Measurements from ENCODE around the gene PBX3. TPM values are rescaled to one million over a fixed set of nuclear protein-coding genes. Genes with fewer than 3 reads are reported as not detected.

The PBX3 gene
- total RNA-seq, 5 donors from 2014 or later (not counting 1 experiment from before 2014, with no cell fraction given), result 12.3 to 30.6 (median 19.0) TPM

DNA sequence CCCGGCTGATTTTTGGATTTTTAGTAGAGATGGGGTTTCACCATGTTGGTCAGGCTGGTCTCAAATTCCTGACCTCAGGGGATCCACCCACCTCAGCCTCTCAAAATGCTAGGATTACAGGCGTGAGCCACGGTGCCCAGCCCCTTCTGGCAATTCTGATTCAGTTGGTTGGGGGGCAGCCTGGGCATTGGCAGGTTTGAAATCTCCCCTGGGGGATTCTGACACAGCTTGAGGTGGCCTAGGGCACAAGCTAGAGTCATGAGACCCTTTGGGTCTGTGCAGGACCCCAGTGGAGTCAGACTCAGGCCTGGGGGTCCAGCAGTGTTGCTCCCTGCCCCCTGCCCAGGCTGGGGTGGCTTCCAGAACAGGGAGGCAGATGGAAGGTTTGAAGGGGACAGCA lies 239.8 kb downstream of the PBX3 start:
- no peak overlapping the region for H3K4me3 ChIP-seq (ENCODE audit: control insufficient read depth in 1 of 2, extremely low read depth in 1 of 2, low read length in 1 of 2)
- no peaks in the 10 kb centered on the region for H3K4me1 ChIP-seq (ENCODE audit: control insufficient read depth in 1 of 2, extremely low read depth in 1 of 2, insufficient read depth in 2 of 2, low read length in 2 of 2)
- H3K36me3 ChIP-seq (ENCODE audit: control insufficient read depth in 2 of 2, extremely low read depth in 1 of 2, insufficient read depth in 1 of 2, low read length in 1 of 2), result no peaks in the 10 kb centered on the region
- Mint-ChIP-seq H3K9me3 (peaks cover 0 to 5% (median 0%) of the 10 kb centered on the region in 3 donors), H3K27me3 (peaks cover 10 to 15% of the 10 kb centered on the region in 2 donors), H3K4me3 (no peak overlapping the region), H3K4me1 (no peaks in the 10 kb centered on the region), H3K36me3 (no peaks in the 10 kb centered on the region), H3K27ac (no peak overlapping the region)
- DNase-seq (peak in 2 of 35 experiments; percentile 11 to 12), ATAC-seq (replicated peaks in 1 of 4) (no peak)
- no peak overlapping the region for H3K27ac ChIP-seq (ENCODE audit: low read length)
- H3K27me3 ChIP-seq (replicated peaks in 1 of 2; ENCODE audit: control insufficient read depth in 2 of 2, extremely low read depth in 1 of 2, insufficient read depth in 2 of 2, low read length in 1 of 2), result peaks cover 0 to 20% of the 10 kb centered on the region in 2 experiments
- ChIA-PET POLR2A (no interaction called here), CTCF (no interaction called here)
- H3K9me3 ChIP-seq, result no peaks in the 10 kb centered on the region
- 83% methylated on average over 1 of the region's 3 CpGs for WGBS (ENCODE audit: insufficient coverage)

GRCh38 chr9:125987420-125987819 lies 240.2 kb downstream of the PBX3 start:
- H3K27ac ChIP-seq (ENCODE audit: low read length), result no peak overlapping the region
- H3K27ac Mint-ChIP-seq, result no peak overlapping the region
- DNase-seq (peak in 1 of 35 experiments; percentile 22), ATAC-seq (replicated peaks in 1 of 4) (no peak)
- H3K27me3 Mint-ChIP-seq, result peaks cover 10% of the 10 kb centered on the region in 2 donors
- H3K4me1 ChIP-seq (ENCODE audit: control insufficient read depth in 1 of 2, extremely low read depth in 1 of 2, insufficient read depth in 2 of 2, low read length in 2 of 2), result no peaks in the 10 kb centered on the region
- H3K4me3 ChIP-seq (ENCODE audit: control insufficient read depth in 1 of 2, extremely low read depth in 1 of 2, low read length in 1 of 2), result no peak overlapping the region
- H3K4me3 Mint-ChIP-seq, result no peak overlapping the region
- CTCF ChIA-PET, result no interaction called here
- peaks cover 0 to 20% of the 10 kb centered on the region in 2 experiments for H3K27me3 ChIP-seq (replicated peaks in 1 of 2; ENCODE audit: control insufficient read depth in 2 of 2, extremely low read depth in 1 of 2, insufficient read depth in 2 of 2, low read length in 1 of 2)
- 76% methylated on average over 3 of the region's 5 CpGs for WGBS (ENCODE audit: insufficient coverage)
- POLR2A ChIA-PET, result no interaction called here
- peaks cover 0 to 5% (median 0%) of the 10 kb centered on the region in 3 donors for H3K9me3 Mint-ChIP-seq
- H3K9me3 ChIP-seq, result no peaks in the 10 kb centered on the region
- H3K36me3 ChIP-seq (ENCODE audit: control insufficient read depth in 2 of 2, extremely low read depth in 1 of 2, insufficient read depth in 1 of 2, low read length in 1 of 2), result no peaks in the 10 kb centered on the region
- no peaks in the 10 kb centered on the region for H3K4me1 Mint-ChIP-seq
- H3K36me3 Mint-ChIP-seq, result no peaks in the 10 kb centered on the region

GRCh38 chr9:125988479-125989050 lies 241.4 kb downstream of the PBX3 start:
- H3K27me3 ChIP-seq (replicated peaks in 1 of 2; ENCODE audit: control insufficient read depth in 2 of 2, extremely low read depth in 1 of 2, insufficient read depth in 2 of 2, low read length in 1 of 2), result peaks cover 0 to 11% of the 10 kb centered on the region in 2 experiments
- no peaks in the 10 kb centered on the region for H3K9me3 ChIP-seq
- ChIA-PET POLR2A (no interaction called here), CTCF (no interaction called here)
- no peaks in the 10 kb centered on the region for H3K36me3 ChIP-seq (ENCODE audit: control insufficient read depth in 2 of 2, extremely low read depth in 1 of 2, insufficient read depth in 1 of 2, low read length in 1 of 2)
- no peaks in the 10 kb centered on the region for H3K4me1 ChIP-seq (ENCODE audit: control insufficient read depth in 1 of 2, extremely low read depth in 1 of 2, insufficient read depth in 2 of 2, low read length in 2 of 2)
- DNase-seq (peak in 1 of 35 experiments; percentile 13), ATAC-seq (replicated peaks in 1 of 4) (no peak)
- no peak overlapping the region for H3K4me3 ChIP-seq (ENCODE audit: control insufficient read depth in 1 of 2, extremely low read depth in 1 of 2, low read length in 1 of 2)
- H3K27me3 Mint-ChIP-seq, result peaks cover 5 to 6% of the 10 kb centered on the region in 2 donors
- H3K27ac ChIP-seq (ENCODE audit: low read length), result no peak overlapping the region
- H3K4me1 Mint-ChIP-seq, result no peaks in the 10 kb centered on the region
- peaks cover 0 to 5% (median 0%) of the 10 kb centered on the region in 3 donors for H3K9me3 Mint-ChIP-seq
- WGBS (ENCODE audit: insufficient coverage), result 92% methylated on average over 8 of the region's 9 CpGs
- H3K36me3 Mint-ChIP-seq, result no peaks in the 10 kb centered on the region
- H3K4me3 Mint-ChIP-seq, result no peak overlapping the region
- no peak overlapping the region for H3K27ac Mint-ChIP-seq

- Histone ChIP-seq H3K36me3 (ENCODE audit: control insufficient read depth in 2 of 2, extremely low read depth in 1 of 2, insufficient read depth in 1 of 2, low read length in 1 of 2) (no peaks in the 10 kb centered on the region), H3K4me1 (ENCODE audit: control insufficient read depth in 1 of 2, extremely low read depth in 1 of 2, insufficient read depth in 2 of 2, low read length in 2 of 2) (no peaks in the 10 kb centered on the region), H3K4me3 (ENCODE audit: control insufficient read depth in 1 of 2, extremely low read depth in 1 of 2, low read length in 1 of 2) (no peak overlapping the region), H3K27me3 (replicated peaks in 1 of 2; ENCODE audit: control insufficient read depth in 2 of 2, extremely low read depth in 1 of 2, insufficient read depth in 2 of 2, low read length in 1 of 2) (peaks cover 0 to 9% of the 10 kb centered on the region in 2 experiments), H3K27ac (ENCODE audit: low read length) (no peak overlapping the region), H3K9me3 (no peaks in the 10 kb centered on the region)
- CTCF ChIA-PET, result no interaction called here
- ATAC-seq (replicated peaks in 1 of 4) (no peak), DNase-seq (peak in 1 of 35 experiments; percentile 10)
- Mint-ChIP-seq H3K27ac (no peak overlapping the region), H3K36me3 (no peaks in the 10 kb centered on the region), H3K9me3 (peaks cover 0 to 5% (median 0%) of the 10 kb centered on the region in 3 donors), H3K27me3 (peaks cover 0 to 3% of the 10 kb centered on the region in 2 donors), H3K4me3 (no peak overlapping the region), H3K4me1 (no peaks in the 10 kb centered on the region)
- WGBS (ENCODE audit: insufficient coverage), result 84% methylated on average over 7 of the region's 8 CpGs
- POLR2A ChIA-PET, result no interaction called here
Measured at GRCh38 chr9:125989090-125989501, 241.9 kb downstream of the PBX3 start.

- Mint-ChIP-seq H3K27me3 (peaks cover 0 to 3% of the 10 kb centered on the region in 2 donors), H3K36me3 (no peaks in the 10 kb centered on the region), H3K9me3 (peaks cover 0 to 5% (median 0%) of the 10 kb centered on the region in 3 donors), H3K4me3 (no peak overlapping the region), H3K4me1 (no peaks in the 10 kb centered on the region), H3K27ac (no peak overlapping the region)
- H3K36me3 ChIP-seq (ENCODE audit: control insufficient read depth in 2 of 2, extremely low read depth in 1 of 2, insufficient read depth in 1 of 2, low read length in 1 of 2), result no peaks in the 10 kb centered on the region
- no peak overlapping the region for H3K27ac ChIP-seq (ENCODE audit: low read length)
- 92% methylated on average over 7 of the region's 12 CpGs for WGBS (ENCODE audit: insufficient coverage)
- H3K4me1 ChIP-seq (ENCODE audit: control insufficient read depth in 1 of 2, extremely low read depth in 1 of 2, insufficient read depth in 2 of 2, low read length in 2 of 2), result no peaks in the 10 kb centered on the region
- H3K9me3 ChIP-seq, result no peaks in the 10 kb centered on the region
- no peak overlapping the region for H3K4me3 ChIP-seq (ENCODE audit: control insufficient read depth in 1 of 2, extremely low read depth in 1 of 2, low read length in 1 of 2)
- no peak for ATAC-seq (replicated peaks in 1 of 4)
- peaks cover 0 to 5% of the 10 kb centered on the region in 2 experiments for H3K27me3 ChIP-seq (replicated peaks in 1 of 2; ENCODE audit: control insufficient read depth in 2 of 2, extremely low read depth in 1 of 2, insufficient read depth in 2 of 2, low read length in 1 of 2)
- ChIA-PET POLR2A (no interaction called here), CTCF (no interaction called here)
- peak in 1 of 35 experiments; percentile 15 for DNase-seq
Measured at GRCh38 chr9:125989524-125990180, 242.5 kb downstream of the PBX3 start.

GRCh38 chr9:125990186-125990792 lies 243.1 kb downstream of the PBX3 start:
- H3K9me3 ChIP-seq, result no peaks in the 10 kb centered on the region
- ATAC-seq (replicated peaks in 1 of 4), result no peak
- no peak overlapping the region for H3K4me3 ChIP-seq (ENCODE audit: control insufficient read depth in 1 of 2, extremely low read depth in 1 of 2, low read length in 1 of 2)
- H3K4me1 ChIP-seq (ENCODE audit: control insufficient read depth in 1 of 2, extremely low read depth in 1 of 2, insufficient read depth in 2 of 2, low read length in 2 of 2), result no peaks in the 10 kb centered on the region
- 89% methylated on average over 15 of the region's 16 CpGs for WGBS (ENCODE audit: insufficient coverage)
- Mint-ChIP-seq H3K36me3 (no peaks in the 10 kb centered on the region), H3K9me3 (peaks cover 0 to under 1% (median 0%) of the 10 kb centered on the region in 3 donors), H3K27me3 (peaks cover 0 to 3% of the 10 kb centered on the region in 2 donors), H3K4me3 (no peak overlapping the region), H3K4me1 (no peaks in the 10 kb centered on the region), H3K27ac (no peak overlapping the region)
- CTCF ChIA-PET, result no interaction called here
- H3K27me3 ChIP-seq (replicated peaks in 1 of 2; ENCODE audit: control insufficient read depth in 2 of 2, extremely low read depth in 1 of 2, insufficient read depth in 2 of 2, low read length in 1 of 2), result peaks cover 0 to 10% of the 10 kb centered on the region in 2 experiments
- H3K27ac ChIP-seq (ENCODE audit: low read length), result no peak overlapping the region
- POLR2A ChIA-PET, result no interaction called here
- peak in 1 of 35 experiments; percentile 22 for DNase-seq
- H3K36me3 ChIP-seq (ENCODE audit: control insufficient read depth in 2 of 2, extremely low read depth in 1 of 2, insufficient read depth in 1 of 2, low read length in 1 of 2), result no peaks in the 10 kb centered on the region
